ENCODE measurements around the gene SIK2.

Gene SIK2

DNA sequence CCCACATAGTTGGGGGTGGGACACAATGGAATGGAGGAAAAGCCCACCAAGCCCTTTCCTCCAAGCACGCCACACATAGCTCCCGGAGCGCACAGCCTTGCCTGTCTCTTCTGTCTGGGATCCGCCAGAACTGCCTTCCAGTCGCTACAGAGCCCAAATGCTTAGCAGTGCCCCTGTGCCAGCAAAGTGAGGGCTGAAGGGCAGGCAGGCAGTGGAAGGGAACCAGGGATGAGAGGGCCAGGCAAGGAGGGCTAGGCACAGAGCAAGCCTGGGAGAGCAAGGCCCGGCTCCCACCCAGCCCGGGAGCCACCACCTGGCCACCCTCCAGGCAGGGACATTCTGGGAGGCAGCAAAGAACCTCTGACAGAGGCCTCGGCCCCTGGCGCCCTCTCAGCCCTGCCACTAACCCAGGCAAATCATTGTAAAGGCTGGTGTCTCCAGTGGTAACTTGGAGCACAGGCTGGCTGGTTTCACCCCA is 131.4 kb downstream of the SIK2 start:
- no peaks in the 10 kb centered on the region for H3K4me1 Mint-ChIP-seq (ENCODE audit: low read depth)
- no peak overlapping the region for H3K4me3 Mint-ChIP-seq
- no peak for DNase-seq (ENCODE audit: low spot score)
- H3K36me3 Mint-ChIP-seq (ENCODE audit: low read depth) = peaks cover 4% of the 10 kb centered on the region
- H3K27me3 Mint-ChIP-seq (ENCODE audit: low read depth) = no peaks in the 10 kb centered on the region
- no peaks in the 10 kb centered on the region for H3K9me3 Mint-ChIP-seq
- no peak overlapping the region for H3K27ac Mint-ChIP-seq

DNA sequence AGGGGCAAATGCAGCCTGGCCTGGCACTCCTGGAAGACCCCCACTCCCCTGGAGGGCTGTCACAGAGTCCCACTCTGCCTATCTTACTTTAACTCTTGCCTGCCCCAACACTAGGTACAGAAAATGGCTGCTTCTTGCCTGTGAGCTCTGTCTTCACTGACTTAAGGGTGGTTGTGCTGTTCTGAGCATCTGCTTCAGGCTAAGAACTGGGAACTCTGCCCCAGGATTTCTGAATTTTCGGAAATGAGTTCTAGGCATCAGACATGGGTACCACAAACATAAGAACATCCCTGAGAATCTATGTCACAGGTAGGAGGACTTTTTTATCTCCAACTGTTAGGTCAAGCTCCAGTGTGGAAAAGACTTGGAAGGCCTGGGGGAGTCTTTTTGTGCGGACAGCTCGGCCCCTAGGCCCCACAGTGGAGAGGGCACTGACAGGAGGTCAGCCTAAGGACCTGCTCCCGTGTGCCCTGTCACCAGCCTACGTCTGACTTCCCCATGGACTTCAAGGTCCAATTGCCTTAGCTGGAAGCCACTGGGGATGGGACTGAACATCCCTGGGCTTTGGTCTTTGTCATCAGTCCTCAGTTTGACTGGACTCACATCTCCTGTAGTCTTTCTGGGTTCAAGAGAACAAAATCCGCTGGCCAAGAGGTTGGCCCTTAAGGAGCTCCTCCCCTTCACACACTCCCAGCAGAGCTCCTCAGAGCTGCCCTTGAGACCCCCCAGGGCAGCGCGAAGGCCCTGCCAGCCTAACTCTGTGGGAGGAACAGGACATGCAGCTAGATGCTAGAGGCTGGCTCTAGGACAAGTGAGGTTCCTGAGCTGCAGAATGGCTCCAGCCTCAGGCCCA is 132.1 kb downstream of the SIK2 start:
- DNase-seq (ENCODE audit: low spot score) = no peak
- Mint-ChIP-seq H3K27ac (peak overlapping the region; percentile 31), H3K4me1 (ENCODE audit: low read depth) (no peaks in the 10 kb centered on the region), H3K36me3 (ENCODE audit: low read depth) (peaks cover 7% of the 10 kb centered on the region), H3K4me3 (no peak overlapping the region), H3K27me3 (ENCODE audit: low read depth) (no peaks in the 10 kb centered on the region), H3K9me3 (no peaks in the 10 kb centered on the region)

GRCh38 chr11:111734954-111735261 is 132.7 kb downstream of the SIK2 start:
- H3K36me3 Mint-ChIP-seq (ENCODE audit: low read depth) = peaks cover 10% of the 10 kb centered on the region
- H3K27ac Mint-ChIP-seq = peak overlapping the region; percentile 31
- H3K4me3 Mint-ChIP-seq = no peak overlapping the region
- no peak for DNase-seq (ENCODE audit: low spot score)
- H3K4me1 Mint-ChIP-seq (ENCODE audit: low read depth) = no peaks in the 10 kb centered on the region
- H3K27me3 Mint-ChIP-seq (ENCODE audit: low read depth) = no peaks in the 10 kb centered on the region
- no peaks in the 10 kb centered on the region for H3K9me3 Mint-ChIP-seq

GRCh38 chr11:111735262-111736116 is 133.2 kb downstream of the SIK2 start:
- peaks cover 14% of the 10 kb centered on the region for H3K36me3 Mint-ChIP-seq (ENCODE audit: low read depth)
- no peak overlapping the region for H3K4me3 Mint-ChIP-seq
- no peak overlapping the region for H3K27ac Mint-ChIP-seq
- no peaks in the 10 kb centered on the region for H3K4me1 Mint-ChIP-seq (ENCODE audit: low read depth)
- no peaks in the 10 kb centered on the region for H3K27me3 Mint-ChIP-seq (ENCODE audit: low read depth)
- H3K9me3 Mint-ChIP-seq = no peaks in the 10 kb centered on the region
- DNase-seq (ENCODE audit: low spot score) = no peak

DNA sequence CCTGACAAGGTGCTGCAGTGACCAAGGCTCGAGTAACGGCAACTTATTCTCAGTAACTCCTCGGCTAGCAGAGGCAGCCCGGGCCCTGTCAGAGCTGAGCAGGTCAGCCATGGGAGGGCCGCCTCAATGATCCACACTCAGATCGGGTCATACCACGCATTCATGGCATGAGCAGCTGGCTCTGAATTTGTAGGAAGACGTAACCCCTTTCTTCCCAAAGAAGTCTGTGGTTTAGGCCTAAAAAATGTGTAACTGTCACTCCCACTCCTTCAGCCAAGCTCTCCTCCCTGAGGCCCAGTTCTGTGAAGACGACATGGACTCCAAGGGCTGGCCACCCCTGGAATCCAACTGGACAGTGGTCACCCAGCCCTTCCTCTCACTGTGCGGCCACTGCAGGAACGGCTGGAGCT is 133.9 kb downstream of the SIK2 start:
- H3K4me1 Mint-ChIP-seq (ENCODE audit: low read depth) = no peaks in the 10 kb centered on the region
- no peak for DNase-seq (ENCODE audit: low spot score)
- H3K27ac Mint-ChIP-seq = no peak overlapping the region
- H3K36me3 Mint-ChIP-seq (ENCODE audit: low read depth) = peaks cover 21% of the 10 kb centered on the region
- H3K4me3 Mint-ChIP-seq = no peak overlapping the region
- H3K9me3 Mint-ChIP-seq = no peaks in the 10 kb centered on the region
- no peaks in the 10 kb centered on the region for H3K27me3 Mint-ChIP-seq (ENCODE audit: low read depth)

GRCh38 chr11:111736621-111737443 is 134.6 kb downstream of the SIK2 start:
- Mint-ChIP-seq H3K4me1 (ENCODE audit: low read depth) (peaks cover 1% of the 10 kb centered on the region), H3K4me3 (no peak overlapping the region), H3K27ac (no peak overlapping the region), H3K27me3 (ENCODE audit: low read depth) (no peaks in the 10 kb centered on the region), H3K9me3 (no peaks in the 10 kb centered on the region), H3K36me3 (ENCODE audit: low read depth) (peaks cover 26% of the 10 kb centered on the region)
- DNase-seq (ENCODE audit: low spot score) = no peak

DNA sequence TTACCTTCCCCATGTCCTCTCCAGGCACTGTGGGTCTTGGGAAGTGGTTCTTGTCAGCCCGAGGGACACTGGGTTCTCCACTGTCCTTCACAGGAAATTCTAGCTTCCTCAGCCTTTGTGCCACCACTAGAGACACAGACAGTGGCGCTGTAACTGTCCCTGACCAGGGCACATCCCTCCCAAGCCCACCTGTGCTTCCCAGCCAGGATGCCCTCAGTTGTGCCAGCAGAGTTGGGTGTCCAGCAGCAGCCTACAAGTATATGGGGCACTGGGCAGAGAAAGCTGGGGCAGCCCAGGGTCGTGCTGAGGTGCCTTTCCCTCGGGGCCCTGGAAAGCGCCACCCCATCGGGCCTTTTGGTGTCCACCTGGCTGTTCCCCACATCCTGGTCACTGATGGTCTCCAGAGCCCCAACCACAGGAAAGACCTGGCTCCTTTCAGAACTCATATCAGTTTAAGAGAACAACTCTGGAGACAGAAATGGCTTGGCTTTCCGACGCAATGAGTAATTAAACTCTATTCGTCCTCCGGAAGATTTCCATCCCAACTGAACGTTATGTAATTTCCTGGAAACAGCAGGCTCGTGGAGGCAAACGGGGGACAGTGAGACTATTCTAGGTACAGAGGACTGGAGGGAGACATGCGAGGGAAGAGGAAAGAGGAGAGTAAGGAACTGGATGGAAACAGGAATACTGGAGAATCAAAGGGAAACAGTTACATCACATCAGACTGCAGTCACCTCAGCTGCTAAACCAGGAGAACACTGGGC is 135.4 kb downstream of the SIK2 start:
- peaks cover 2% of the 10 kb centered on the region for H3K4me1 Mint-ChIP-seq (ENCODE audit: low read depth)
- no peak overlapping the region for H3K4me3 Mint-ChIP-seq
- peak overlapping the region; percentile 17 for H3K27ac Mint-ChIP-seq
- no peak for DNase-seq (ENCODE audit: low spot score)
- peaks cover 27% of the 10 kb centered on the region for H3K36me3 Mint-ChIP-seq (ENCODE audit: low read depth)
- no peaks in the 10 kb centered on the region for H3K9me3 Mint-ChIP-seq
- no peaks in the 10 kb centered on the region for H3K27me3 Mint-ChIP-seq (ENCODE audit: low read depth)

GRCh38 chr11:111739299-111739698 is 137.1 kb downstream of the SIK2 start:
- no peaks in the 10 kb centered on the region for H3K27me3 Mint-ChIP-seq (ENCODE audit: low read depth)
- H3K9me3 Mint-ChIP-seq = no peaks in the 10 kb centered on the region
- H3K4me1 Mint-ChIP-seq (ENCODE audit: low read depth) = peaks cover 2% of the 10 kb centered on the region
- H3K36me3 Mint-ChIP-seq (ENCODE audit: low read depth) = peaks cover 38% of the 10 kb centered on the region
- no peak overlapping the region for H3K4me3 Mint-ChIP-seq
- DNase-seq (ENCODE audit: low spot score) = no peak
- no peak overlapping the region for H3K27ac Mint-ChIP-seq

DNA sequence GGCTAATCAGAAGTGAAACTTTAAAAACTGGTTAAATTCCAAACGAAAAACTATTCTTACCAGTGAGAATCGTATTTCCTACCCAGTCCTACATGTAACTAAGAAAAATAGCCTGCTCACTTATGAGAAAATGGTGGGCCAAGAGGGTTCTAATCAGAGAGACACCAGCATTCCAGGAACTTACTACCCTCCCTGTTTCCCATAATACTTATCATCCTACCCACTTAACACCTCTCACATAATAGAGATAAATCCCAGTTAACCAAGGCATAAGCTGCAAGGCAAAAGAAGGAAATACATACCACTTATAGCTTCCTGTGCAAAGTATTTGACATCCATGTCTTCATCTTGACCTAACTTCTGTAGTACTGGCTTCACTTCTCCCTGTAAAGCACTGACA is 139.5 kb downstream of the SIK2 start:
- Mint-ChIP-seq H3K9me3 (no peaks in the 10 kb centered on the region), H3K27ac (no peak overlapping the region)

DNA sequence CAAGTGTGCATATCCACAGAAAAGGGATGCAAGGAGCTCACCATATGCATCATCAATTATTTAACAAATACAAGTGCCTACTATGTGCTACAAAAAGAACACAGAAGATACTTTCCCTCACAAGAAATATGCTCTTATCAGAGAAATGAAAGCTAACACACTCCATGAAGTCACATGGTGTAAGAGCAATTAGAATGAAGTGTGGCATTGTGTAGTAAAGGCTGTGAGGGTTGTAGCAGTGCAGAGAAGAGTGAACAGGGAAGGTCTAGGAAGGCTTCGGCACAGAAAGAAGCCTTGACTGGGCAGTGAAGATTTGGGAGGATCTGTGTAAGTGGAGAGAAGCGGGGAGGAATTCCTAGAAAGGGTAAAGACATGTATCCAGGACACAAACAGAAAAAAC is 141.5 kb downstream of the SIK2 start:
- H3K4me1 Mint-ChIP-seq (ENCODE audit: low read depth) = peaks cover 2% of the 10 kb centered on the region
- DNase-seq (ENCODE audit: low spot score) = no peak
- H3K27ac Mint-ChIP-seq = no peak overlapping the region
- H3K36me3 Mint-ChIP-seq (ENCODE audit: low read depth) = peaks cover 67% of the 10 kb centered on the region
- no peak overlapping the region for H3K4me3 Mint-ChIP-seq
- H3K9me3 Mint-ChIP-seq = no peaks in the 10 kb centered on the region
- no peaks in the 10 kb centered on the region for H3K27me3 Mint-ChIP-seq (ENCODE audit: low read depth)

More for the DNA sequence above, 139.5 kb downstream of the SIK2 start:
- no peaks in the 10 kb centered on the region for H3K27me3 Mint-ChIP-seq (ENCODE audit: low read depth)
- no peak overlapping the region for H3K4me3 Mint-ChIP-seq
- H3K4me1 Mint-ChIP-seq (ENCODE audit: low read depth) = peaks cover 2% of the 10 kb centered on the region
- peaks cover 56% of the 10 kb centered on the region for H3K36me3 Mint-ChIP-seq (ENCODE audit: low read depth)
- DNase-seq (ENCODE audit: low spot score) = no peak

DNA sequence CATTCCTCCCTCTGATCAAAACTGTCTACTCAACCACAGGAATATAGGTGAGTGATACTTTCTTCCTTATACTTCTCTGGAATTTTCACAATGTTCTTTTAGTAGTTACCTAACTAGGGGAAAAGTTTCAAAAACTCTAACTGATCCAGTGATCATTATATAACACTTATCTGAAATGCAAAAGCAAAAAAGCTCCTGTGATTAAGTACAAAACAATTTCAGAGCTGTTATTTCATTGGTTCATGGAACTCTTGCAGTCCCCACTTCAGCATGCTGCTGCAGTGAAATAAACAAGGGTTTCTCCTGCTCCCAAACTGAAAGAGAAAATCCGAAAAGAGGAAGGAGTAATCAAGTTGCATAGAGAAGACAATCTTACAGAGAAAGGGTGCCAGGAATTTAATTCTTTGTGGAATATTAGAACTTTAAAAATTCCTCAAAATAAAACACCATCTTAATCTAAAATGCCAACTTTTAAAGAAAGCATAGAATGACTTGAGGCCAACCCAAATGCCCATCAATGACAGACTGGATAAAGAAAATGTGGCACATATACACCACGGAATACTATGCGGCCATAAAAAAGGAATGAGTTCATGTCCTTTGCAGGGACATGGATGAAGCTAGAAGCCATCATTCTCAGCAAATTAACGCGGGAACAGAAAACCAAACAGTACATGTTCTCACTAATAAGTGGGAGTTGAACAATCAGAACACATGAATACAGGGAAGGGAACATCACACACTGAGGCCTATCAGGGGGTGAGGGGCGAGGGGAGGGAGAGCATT is 143.7 kb downstream of the SIK2 start:
- H3K36me3 Mint-ChIP-seq (ENCODE audit: low read depth) = peaks cover 65% of the 10 kb centered on the region
- DNase-seq (ENCODE audit: low spot score) = no peak
- no peak overlapping the region for H3K27ac Mint-ChIP-seq

GRCh38 chr11:111748035-111748804 is 146.0 kb downstream of the SIK2 start:
- H3K27me3 Mint-ChIP-seq (ENCODE audit: low read depth) = no peaks in the 10 kb centered on the region
- H3K4me1 Mint-ChIP-seq (ENCODE audit: low read depth) = no peaks in the 10 kb centered on the region
- H3K9me3 Mint-ChIP-seq = no peaks in the 10 kb centered on the region
- peaks cover 63% of the 10 kb centered on the region for H3K36me3 Mint-ChIP-seq (ENCODE audit: low read depth)
- no peak for DNase-seq (ENCODE audit: low spot score)
- no peak overlapping the region for H3K4me3 Mint-ChIP-seq
- H3K27ac Mint-ChIP-seq = no peak overlapping the region

More for the DNA sequence above, 143.7 kb downstream of the SIK2 start:
- H3K27me3 Mint-ChIP-seq (ENCODE audit: low read depth) = no peaks in the 10 kb centered on the region
- no peak overlapping the region for H3K4me3 Mint-ChIP-seq
- peaks cover 2% of the 10 kb centered on the region for H3K4me1 Mint-ChIP-seq (ENCODE audit: low read depth)
- H3K9me3 Mint-ChIP-seq = no peaks in the 10 kb centered on the region

Measured in T-helper 2 cell treated with Interferon-gamma antibody and Interleukin-4, amounts not matched to agents 5 μg/mL and 100 μg/mL, for 36 hours (primary cell).